Measurements from ENCODE around the gene WDR55. TPM values are rescaled to one million over a fixed set of nuclear protein-coding genes. Genes with fewer than 3 reads are reported as not detected.

Gene WDR55
- total RNA-seq, 6 donors from 2014 or later: 23.2 to 44.0 (median 24.5) TPM

DNA sequence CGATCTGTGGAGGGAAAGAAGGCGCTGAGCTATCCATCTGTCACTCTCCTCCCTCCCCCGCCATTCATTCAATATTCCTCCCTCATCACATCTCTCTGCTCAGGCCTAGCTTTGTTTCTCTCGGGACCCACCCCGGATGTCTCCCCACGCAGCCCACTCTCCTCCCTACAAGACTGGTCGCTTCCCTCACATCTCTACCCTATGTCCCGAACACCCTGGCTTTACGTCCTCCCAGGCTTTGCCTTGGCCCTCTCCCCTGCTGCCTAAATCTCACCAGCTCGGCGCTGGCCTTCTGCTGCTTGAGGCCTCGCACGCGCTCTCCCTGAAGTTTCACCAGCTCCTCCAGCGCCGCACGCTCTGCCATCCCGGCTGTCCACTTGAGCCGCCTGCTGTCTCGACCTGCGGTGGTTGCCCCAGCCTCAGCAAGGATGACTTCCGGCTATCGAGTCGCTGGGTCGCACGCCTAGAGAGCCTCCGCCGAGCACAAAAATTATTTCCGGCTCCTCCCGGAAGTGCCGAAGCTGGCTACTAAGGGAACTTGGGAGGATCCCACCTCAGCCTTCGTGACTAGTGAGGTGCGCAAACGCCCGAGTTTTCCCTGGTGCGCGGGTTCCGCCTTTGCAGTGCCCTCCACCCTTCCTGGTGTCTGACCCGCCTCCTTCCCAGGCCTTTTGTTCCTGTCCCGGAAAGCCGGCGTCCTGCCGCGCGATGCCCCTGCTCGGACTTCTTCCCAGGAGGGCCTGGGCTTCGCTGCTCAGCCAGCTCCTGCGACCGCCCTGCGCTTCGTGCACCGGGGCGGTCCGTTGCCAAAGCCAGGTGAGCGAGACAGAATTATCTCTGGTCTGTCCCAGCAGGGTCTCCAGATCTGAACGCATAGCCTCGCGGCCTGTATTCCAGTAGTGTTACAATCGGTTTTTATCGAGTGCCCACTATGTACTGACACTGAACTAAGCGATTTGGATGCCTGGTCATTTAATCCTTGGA lies 26.5 kb downstream of the WDR55 start, which contains the start of the genes HARS1 and HARS2:
Gene HARS1, minus strand, starts transcription at position 430 of the 984 bp plus-strand sequence. Its CDS starts 66 bp downstream, at position 364.
Gene HARS2, plus strand, starts transcription at position 515 of the 984 bp plus-strand sequence. Its CDS starts 194 bp downstream, at position 709.
- peaks cover 11 to 46% (median 33%) of the 10 kb centered on the region in 4 donors for H3K36me3 ChIP-seq
- WGBS, 2 donors: 1% methylated on average over 34 to 57 of the region's 61 CpGs
- TF ChIP-seq POLR2A (IDR thresholded peaks at IDR 0.05): peak in 3 of 4 donors; percentile 44 to 73 (median 55)
- TF ChIP-seq POLR2AphosphoS5 (IDR thresholded peaks at IDR 0.05): peak; percentile 83 to 84
- no peak for TF ChIP-seq CTCF (IDR thresholded peaks at IDR 0.05)
- TF ChIP-seq EP300 (IDR thresholded peaks at IDR 0.05): peak in 2 of 4 donors; percentile 11 to 32
- H3K4me3 ChIP-seq: peak within 1 kb of the TSS; percentile 68 to 78 (median 74)
- H3K9me3 ChIP-seq: no peaks in the 10 kb centered on the region
- peak within 1 kb of the TSS; percentile 85 to 93 (median 88) for H3K27ac ChIP-seq
- ATAC-seq (ENCODE audit: low FRiP score in 2 of 2): peak; percentile 98 to 99
- H3K27me3 ChIP-seq: no peaks in the 10 kb centered on the region
- DNase-seq: peak; percentile 91 to 96
- H3K4me1 ChIP-seq: peaks cover 15 to 31% (median 19%) of the 10 kb centered on the region in 4 donors

DNA sequence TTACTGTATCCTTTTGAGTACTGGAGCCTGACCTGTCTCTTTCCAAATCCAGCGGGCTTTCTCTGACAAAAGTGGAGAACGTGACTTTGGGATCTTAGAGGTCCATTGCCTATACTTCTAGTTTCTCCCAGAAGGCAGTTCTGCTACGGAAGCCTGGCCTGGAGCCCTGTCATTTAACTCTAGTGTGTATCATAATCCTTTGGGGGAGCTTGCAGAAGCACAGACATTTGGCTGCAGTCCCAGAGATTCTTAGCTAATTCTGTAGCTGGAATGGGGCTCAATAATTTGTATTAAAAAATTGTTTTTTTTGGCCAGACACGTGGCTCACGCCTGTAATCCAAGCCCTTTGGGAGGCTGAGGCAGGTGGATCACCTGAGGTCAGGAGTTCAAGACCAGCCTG lies 29.6 kb downstream of the WDR55 start:
- Histone ChIP-seq H3K27me3 (no peaks in the 10 kb centered on the region), H3K4me3 (no peak overlapping the region), H3K27ac (no peak overlapping the region), H3K4me1 (peaks cover 15 to 31% (median 19%) of the 10 kb centered on the region in 4 donors), H3K9me3 (no peaks in the 10 kb centered on the region), H3K36me3 (peaks cover 39 to 60% (median 51%) of the 10 kb centered on the region in 4 donors)
- 70 to 82% methylated on average over 5 of the region's 5 CpGs for WGBS, 2 donors
- DNase-seq (no peak), ATAC-seq (ENCODE audit: low FRiP score in 2 of 2) (no peak)
- TF ChIP-seq POLR2A (IDR thresholded peaks at IDR 0.05) (no peak), POLR2AphosphoS5 (IDR thresholded peaks at IDR 0.05) (no peak), CTCF (IDR thresholded peaks at IDR 0.05) (no peak), EP300 (IDR thresholded peaks at IDR 0.05) (no peak)

GRCh38 chr5:140696891-140697492 lies 32.3 kb downstream of the WDR55 start:
- no peak overlapping the region for H3K27ac ChIP-seq
- peaks cover 39 to 74% (median 57%) of the 10 kb centered on the region in 4 donors for H3K36me3 ChIP-seq
- peaks cover 24 to 35% (median 27%) of the 10 kb centered on the region in 4 donors for H3K4me1 ChIP-seq
- H3K9me3 ChIP-seq: no peaks in the 10 kb centered on the region
- WGBS, 2 donors: 83 to 93% methylated on average over 3 to 4 of the region's 4 CpGs
- no peak overlapping the region for H3K4me3 ChIP-seq
- TF ChIP-seq POLR2A (IDR thresholded peaks at IDR 0.05): no peak
- TF ChIP-seq EP300 (IDR thresholded peaks at IDR 0.05): no peak
- no peak for TF ChIP-seq CTCF (IDR thresholded peaks at IDR 0.05)
- TF ChIP-seq POLR2AphosphoS5 (IDR thresholded peaks at IDR 0.05): no peak
- no peak for ATAC-seq (ENCODE audit: low FRiP score in 2 of 2)
- DNase-seq: no peak
- H3K27me3 ChIP-seq: no peaks in the 10 kb centered on the region

GRCh38 chr5:140700177-140701144 lies 35.8 kb downstream of the WDR55 start, which contains the start of gene ZMAT2:
Gene ZMAT2, plus strand, starts transcription at chr5:140700447. Its CDS starts 14 bp downstream, at chr5:140700461.
- H3K36me3 ChIP-seq: peaks cover 47 to 87% (median 69%) of the 10 kb centered on the region in 4 donors
- 1% methylated on average over 43 to 44 of the region's 44 CpGs for WGBS, 2 donors
- DNase-seq (peak; percentile 10 to 96), ATAC-seq (ENCODE audit: low FRiP score in 2 of 2) (peak; percentile 98 to 99)
- peak within 1 kb of the TSS; percentile 45 to 89 (median 82) for H3K4me3 ChIP-seq
- TF ChIP-seq POLR2A (IDR thresholded peaks at IDR 0.05) (peak in 3 of 4 donors; percentile 44 to 83 (median 79)), EP300 (IDR thresholded peaks at IDR 0.05) (no peak), CTCF (IDR thresholded peaks at IDR 0.05) (no peak), POLR2AphosphoS5 (IDR thresholded peaks at IDR 0.05) (peak; percentile 95 to 96)
- no peaks in the 10 kb centered on the region for H3K9me3 ChIP-seq
- H3K27ac ChIP-seq: peak within 1 kb of the TSS; percentile 67 to 83 (median 81)
- no peaks in the 10 kb centered on the region for H3K27me3 ChIP-seq
- H3K4me1 ChIP-seq: peaks cover 14 to 22% (median 16%) of the 10 kb centered on the region in 4 donors
